Activated gamma-delta T cell (primary cell): ENCODE data around the gene KLHL30.

Experiments used
- DNase-seq: peaks from one replicate; lab custom pipeline; 2025; lab: John Stamatoyannopoulos, UW

Gene KLHL30

DNA sequence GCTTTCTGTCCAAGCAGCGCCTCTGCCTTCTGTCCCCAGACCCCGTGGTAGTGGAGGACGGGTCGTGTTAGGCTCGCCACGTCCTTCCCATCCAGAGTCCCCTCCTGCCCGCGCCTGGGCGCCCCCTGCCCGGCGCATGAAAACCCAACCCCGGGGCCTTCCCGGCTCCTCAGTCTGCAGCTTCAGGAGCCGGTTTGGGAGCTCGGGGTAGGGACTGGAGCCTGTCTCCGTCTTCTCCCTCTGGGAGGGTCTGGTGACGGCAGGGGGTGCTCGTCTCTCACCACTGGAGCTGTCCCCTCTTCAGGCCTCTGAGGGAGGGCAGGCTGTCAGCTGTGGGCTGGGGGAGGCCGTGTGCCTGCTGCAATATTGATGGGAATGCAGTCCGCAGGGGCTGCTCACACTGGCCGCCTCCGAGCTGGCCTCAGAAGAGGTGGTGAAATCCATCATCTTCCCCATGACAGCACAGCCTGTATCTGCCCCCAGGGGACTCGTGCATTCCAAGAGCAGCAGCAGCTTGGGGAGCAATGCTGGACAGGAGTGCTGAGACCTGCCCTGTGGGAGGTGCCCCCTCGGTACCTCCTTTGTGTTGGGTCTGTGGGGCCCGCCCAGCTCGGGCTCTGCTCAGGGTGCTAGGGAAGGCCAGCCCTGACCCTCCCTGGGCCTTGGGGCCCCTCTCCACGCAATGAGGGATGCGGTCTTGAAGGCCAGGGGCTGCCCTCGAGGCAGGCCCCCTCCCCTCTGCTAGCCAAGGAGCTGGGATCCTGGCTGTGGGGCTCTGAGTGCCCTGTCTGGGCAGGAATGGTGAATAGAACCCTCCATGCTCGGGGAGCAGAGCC, 17.8 kb upstream of the KLHL30 start:
- DNase-seq, result no peak

DNA sequence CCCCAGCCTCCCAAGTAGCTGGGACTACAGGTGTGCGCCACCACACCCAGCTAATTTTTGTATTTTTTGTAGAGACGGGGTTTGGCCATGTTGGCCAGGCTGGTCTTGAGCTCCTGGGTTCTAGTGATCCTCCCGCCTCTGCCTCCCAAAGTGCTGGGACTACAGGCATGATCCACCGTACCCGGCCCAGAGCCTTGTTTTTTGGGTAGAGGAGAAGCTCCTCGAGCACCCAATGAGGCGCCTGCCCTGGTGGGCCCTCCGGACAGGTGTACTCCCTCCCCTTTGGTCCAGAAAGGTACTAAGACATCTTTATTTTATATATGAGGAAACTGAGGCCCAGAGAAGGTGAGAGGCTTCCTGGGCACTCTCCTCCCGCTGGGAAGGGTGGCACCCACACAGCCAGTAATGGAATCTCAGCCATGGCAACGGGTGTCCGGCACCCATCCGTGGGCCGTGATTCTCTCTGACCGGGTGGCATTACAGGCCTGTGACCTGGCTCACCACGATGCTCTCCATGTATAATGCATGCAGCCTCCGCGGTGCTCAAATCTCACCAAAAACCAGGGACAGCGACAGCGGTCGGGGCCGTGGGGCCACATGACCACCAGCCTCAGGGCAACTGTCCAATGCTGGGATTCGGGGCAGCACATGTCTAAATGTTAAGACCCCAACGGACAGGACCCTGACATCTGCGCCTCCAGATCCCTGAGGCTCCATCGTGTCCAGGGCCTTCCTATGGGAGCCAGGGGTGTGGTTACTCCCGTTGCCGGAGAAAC, 16.8 kb upstream of the KLHL30 start:
- DNase-seq, result no peak

DNA sequence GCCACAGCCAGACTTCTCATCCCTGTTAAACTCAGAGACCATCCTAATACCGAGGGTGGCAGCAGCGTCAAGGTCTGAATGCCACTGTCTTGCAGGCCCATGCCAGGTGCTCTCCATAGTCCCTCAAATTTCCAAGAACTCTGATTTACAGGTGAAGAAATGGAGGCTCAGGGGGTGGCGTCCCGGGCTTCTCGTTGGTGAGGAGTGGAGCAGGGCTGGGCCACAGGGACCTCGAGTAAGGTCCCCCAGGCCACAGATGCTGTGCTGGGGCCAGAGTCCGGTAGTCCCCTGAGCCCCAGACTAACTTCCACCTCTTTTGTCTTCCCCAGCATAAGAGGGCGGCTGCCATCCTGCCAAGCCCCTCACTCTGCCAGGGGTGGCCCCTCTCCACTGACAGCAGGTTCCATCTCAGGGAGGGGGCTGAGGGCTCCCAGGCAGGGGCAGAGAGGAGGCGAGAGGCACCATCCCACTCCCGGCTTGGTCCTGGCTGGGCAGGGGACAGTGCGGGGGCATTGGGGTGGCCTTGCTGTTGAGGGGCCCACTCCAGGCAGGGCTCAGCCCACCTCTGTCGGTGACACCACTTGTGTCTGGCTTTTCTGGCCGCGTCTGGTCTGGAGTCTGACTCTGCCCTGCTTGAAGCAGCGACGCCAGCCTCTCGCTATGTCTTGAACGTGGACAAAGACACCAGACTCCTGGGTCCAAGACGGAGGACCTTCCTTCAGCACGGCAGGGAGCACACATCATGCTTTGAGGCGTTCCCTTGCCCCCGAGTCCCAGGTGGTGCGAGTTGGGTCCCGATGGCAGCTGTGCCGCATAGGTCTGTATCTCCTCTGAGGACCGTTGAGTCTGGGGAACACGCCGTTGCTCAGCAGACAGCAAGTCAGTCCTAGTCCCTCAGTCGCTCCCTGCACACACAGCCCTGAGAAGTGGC, 15.9 kb upstream of the KLHL30 start:
- DNase-seq, result no peak

DNA sequence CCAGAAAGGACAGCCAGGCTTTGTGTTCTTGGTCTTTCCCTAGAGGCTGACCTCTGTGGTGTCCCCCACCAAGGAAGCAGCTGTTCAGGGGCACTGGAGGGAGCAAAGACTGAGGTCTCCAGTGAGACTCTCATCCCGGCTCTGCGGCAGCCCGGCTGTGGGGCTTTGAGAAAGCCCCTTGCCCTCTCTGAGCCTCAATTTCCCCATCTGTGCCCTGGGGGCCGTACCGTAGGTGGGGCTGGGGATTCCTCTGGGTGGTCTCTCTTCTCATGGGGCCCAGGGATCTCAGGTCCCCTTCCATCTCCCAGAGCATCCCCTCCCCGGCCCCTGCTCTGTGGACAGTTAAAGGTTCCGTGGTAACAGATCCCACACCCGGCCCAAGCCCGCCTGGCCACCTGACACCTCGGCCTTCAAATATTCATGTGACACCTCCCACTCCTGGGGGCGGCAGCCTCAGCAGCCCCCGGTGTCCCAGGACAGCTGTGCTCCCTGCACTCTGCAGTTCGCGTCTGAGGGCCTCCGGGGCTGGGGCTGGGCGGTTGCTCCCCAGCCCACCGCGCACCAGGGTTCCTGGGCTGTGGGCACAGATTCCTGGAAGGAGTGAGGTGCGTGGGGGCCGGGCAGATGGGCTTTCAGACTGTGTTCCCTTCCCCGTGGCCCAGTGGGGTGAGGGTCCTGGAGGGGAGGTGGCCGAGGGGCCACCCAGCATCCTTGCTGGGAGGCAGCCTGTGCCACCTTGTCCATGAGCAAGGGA, 15.1 kb upstream of the KLHL30 start:
- DNase-seq, result no peak

DNA sequence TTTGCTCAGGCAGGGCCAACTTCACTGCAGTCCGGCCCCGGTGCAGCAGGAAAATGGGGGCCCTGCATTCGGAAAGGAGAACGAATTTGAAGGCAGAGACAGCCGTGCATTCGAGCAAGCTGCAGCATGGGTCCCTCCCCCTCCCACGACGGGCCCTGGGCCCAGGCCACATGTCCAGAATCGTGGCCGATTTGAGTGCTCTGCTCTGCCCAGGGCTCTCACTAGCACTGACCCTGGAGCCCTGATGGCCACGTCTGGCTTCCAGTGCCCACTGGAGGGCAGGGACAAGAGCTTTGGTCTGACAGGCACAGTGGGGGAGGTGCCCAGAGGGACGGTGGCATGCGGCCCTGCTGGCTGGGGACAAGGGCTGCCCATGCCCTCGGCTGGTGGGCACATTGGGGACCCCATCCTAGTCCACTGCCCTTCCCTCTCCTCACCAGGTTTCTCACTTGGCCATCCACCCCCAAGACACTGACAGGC, 14.4 kb upstream of the KLHL30 start:
- no peak for DNase-seq

DNA sequence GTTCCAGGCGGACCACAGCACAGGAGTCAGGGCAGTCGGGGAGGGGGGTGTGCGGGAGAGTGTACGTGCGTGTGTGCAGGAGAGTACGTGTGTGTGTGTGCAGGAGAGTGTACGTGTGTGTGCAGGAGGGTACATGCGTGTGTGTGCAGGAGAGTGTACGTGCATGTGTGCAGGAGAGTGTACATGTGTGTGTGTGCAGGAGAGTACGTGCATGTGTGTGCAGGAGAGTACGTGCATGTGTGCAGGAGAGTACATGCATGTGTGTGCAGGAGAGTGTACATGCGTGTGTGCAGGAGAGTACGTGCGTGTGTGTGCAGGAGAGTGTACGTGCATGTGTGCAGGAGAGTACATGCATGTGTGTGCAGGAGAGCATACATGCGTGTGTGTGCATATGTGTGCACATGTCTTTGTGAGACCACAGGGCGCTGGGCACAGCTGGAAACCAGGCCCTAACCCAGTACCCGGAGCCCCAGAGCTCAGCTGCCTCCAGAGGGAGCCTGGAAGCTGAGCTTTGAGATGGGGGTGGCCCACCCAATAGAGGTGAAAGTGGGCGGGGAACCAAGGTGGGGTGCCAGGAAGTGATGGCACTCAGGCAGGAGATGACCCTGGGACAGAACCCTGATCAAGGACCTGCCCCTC, 13.9 kb upstream of the KLHL30 start:
- DNase-seq, result no peak

DNA sequence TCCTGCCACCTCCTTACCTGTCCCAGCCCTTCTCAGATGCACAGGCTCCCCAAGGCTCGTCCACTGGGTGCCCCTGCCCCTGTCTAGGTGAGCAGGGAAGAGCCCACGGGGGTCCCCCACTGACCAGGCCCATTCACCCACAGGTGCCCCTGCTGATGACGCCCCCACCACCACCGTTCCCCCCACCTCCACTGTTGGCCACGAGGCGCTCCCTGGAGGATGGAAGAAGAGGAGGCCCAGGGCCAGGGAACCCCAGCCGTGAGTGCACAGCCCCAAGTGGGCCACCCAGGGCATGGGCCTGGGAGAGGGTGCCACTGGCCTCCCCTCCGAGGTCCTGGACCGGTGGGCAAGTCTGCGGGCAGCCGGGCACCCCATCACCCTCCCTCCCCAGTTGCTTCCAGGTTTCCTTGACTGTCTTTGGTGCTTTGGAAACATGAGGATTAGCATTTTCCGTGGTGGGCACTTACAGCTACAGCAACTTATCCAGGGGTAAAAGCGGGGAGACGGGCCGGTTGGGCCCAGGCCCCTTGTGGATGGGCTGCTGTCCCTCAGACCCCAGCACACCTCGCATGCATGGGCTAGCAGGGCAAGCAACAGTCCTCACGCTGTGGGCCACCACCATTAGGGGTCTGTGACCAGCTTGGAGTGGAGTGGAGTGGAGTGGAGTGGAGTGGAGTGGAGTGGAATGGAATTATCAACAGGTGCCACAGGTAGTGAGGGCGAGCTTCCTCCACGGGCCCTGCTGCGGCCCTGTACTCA, 13.2 kb upstream of the KLHL30 start:
- DNase-seq, result no peak

GRCh38 chr2:238126338-238126737, 12.1 kb upstream of the KLHL30 start:
- no peak for DNase-seq

GRCh38 chr2:238126775-238127164, 11.7 kb upstream of the KLHL30 start:
- DNase-seq, result no peak

DNA sequence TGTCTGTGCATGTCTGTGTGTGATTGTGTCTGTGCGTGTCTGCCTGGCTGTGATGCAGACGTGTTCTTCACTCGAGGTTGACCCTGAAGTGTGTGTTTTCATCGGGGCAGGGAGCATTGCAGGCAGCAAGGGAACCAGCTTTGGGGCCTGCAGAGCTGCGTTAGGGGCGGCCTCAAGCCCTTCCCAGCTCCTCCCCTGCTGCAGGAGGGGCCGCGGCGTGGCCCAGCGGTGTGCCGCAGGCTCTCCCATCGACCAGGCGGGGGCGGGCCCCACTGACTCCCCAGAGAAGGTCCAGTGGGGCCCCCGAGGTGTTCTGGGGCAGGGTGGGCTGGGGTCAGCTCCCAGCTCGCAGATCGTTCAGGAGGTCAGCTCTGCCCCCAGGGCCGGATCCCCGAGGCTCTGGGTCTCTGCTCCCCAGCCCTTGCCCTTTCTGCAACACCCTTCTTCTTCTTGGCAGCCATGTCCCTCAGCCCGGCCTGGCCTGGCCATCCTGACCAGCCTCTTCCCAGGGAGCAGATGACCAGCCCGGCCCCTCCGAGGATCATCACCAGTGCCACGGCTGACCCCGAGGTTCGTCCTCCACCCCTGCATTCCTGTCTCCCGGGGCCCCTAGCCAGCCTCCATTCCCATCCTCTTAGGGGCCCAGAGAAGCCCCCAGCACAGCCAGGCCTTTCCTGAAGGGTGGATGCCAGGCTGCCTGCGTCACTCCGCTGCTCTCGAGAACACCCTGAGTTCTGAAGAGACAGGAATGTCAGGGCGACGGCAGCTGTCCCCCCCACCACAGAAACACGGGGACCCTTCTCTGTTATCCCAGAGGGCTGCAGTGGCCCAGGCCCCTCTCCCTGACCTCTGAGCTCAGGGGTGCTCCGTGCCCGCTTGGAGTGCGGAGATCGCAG, 11.1 kb upstream of the KLHL30 start:
- DNase-seq, result no peak

- DNase-seq, result no peak
Measured at GRCh38 chr2:238128061-238128440, 10.4 kb upstream of the KLHL30 start.

DNA sequence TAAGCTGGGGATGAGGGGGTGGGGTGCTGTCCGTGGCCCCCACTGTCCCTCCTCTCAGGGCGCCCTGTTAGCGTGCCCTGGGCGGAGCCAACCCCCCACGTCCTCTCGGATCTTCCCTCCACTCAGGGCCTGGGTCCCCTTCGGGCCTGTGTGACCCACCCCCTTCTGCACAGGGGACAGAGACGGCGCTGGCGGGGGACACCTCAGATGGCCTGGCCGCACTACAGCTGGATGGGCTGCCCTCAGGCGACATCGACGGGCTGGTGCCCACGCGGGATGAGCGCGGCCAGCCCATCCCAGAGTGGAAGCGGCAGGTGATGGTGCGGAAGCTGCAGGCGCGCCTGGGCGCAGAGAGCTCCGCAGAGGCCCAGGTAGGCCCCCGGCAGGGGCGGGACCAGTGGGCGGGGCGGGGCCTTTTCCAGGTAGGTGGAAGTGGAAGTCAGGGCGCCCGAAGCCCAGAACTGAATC, 9.9 kb upstream of the KLHL30 start:
- no peak for DNase-seq

DNA sequence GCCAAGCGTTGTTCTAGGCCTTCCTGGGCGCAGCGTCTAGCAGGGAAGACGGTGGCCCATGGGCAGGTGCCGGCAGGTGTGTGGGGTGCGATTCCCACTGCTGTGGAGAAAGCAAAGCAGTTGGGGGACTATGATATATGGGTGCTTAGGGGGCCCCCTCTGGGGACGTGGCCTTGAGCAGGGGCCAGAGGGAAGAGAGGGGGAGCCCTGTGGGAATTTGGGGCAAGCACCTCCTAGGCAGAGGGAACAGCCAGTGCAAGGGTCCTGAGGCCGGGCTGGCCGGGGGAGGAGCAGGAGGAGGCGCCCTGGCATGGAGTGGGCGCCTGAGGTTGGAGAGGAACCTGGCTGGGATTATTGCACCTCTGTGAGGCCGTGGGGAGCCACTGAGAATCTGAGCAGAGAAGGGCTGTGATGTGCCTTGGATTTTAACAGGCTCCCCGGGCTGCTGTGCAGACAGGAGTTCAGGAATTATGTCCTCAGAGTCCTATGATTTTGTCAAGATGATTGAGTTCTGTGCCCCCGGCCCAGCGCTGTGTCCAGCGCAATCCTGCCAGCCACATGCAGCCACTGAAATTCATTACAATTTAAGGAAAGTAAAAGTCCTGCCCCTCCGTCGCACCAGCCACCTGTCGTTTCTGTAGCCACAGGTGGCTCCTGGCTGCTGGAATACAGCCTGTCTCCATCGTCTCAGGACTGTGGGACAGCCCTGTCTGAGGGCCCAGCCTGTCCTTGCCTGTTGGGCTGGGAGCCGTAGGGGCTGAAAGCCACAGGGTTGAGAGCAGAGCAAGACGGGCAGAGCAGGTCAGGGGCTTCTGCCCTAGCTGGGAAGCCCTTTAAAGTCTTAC, 9.1 kb upstream of the KLHL30 start:
- no peak for DNase-seq

DNA sequence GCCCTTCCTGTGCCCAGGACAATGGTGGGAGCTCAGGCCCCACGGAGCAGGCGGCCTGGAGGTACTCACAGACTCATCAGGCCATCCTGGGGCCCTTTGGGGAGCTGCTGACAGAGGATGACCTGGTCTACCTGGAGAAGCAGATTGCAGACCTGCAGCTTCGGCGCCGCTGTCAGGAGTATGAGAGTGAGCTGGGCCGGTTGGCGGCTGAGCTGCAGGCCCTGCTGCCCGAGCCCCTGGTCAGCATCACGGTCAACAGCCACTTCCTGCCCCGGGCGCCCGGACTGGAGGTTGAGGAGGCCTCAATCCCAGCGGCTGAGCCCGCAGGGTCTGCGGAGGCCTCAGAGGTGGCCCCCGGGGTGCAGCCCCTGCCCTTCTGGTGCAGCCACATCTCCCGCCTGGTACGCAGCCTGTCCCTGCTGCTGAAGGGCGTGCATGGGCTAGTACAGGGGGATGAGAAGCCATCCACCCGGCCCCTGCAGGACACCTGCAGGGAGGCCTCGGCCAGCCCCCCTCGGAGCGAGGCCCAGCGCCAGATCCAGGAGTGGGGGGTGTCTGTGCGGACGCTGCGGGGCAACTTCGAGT, 8.3 kb upstream of the KLHL30 start:
- DNase-seq, result no peak

DNA sequence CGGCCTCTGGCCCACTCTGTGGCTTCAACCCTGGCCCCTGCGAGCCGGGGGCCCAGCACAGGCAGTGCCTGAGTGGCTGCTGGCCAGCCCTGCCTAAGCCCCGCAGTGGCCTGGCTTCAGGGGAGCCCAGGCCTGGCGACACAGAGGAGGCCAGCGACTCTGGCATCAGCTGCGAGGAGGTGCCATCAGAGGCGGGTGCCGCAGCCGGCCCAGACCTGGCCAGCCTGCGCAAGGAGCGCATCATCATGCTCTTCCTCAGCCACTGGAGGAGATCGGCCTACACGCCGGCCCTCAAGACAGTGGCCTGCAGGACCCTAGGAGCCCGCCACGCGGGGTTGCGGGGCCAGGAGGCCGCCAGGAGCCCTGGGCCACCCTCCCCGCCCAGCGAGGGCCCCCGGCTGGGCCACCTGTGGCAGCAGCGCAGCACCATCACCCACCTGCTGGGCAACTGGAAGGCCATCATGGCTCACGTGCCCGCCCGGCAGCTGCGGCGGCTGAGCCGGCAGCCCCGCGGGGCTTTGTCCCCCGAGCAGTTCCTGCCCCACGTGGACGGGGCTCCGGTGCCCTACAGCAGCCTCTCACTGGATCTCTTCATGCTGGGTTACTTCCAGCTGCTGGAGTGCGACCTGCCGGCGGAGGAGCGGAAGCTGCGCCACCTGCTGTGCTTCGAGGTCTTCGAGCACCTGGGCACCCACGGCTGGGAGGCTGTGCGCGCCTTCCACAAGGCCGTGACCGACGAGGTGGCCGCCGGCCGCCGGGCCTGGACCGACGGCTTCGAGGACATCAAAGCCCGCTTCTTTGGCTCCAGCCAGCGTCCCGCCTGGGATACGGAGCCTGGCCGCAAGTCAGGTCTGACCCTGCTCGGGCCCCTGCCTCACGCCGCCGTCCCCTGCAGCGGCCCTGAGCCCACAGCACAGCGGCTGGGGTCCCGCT, 7.5 kb upstream of the KLHL30 start:
- no peak for DNase-seq

- DNase-seq, result no peak
Measured at GRCh38 chr2:238131761-238132462, 6.6 kb upstream of the KLHL30 start.
